HepG2 (cell line): Measurements from ENCODE around the gene EYA3. TPM values are rescaled to one million over a fixed set of nuclear protein-coding genes. Genes with fewer than 3 reads are reported as not detected.

Experiments
- ETV5 ChIP-seq: IDR thresholded peaks from 2 replicates; pipeline ENCODE4 v1.6.1; 2018; ENCODE audit warnings: missing biosample characterization, missing genetic modification reagents, inconsistent platforms, borderline replicate concordance
- GZF1 ChIP-seq: sonication (generic); formaldehyde crosslinking; IDR thresholded peaks from 2 replicates; pipeline ENCODE4 v1.5.1; 2020; ENCODE audit warnings: mild to moderate bottlenecking, missing genetic modification reagents
- HNRNPL ChIP-seq: fragments of 200-400 bp; formaldehyde crosslinking; IDR thresholded peaks from 2 replicates; pipeline ENCODE4 v1.6.1; 2017; ENCODE audit warnings: mild to moderate bottlenecking, low read depth, low read length
- IRF2 ChIP-seq: IDR thresholded peaks from 2 replicates; pipeline ENCODE4 v1.6.1; 2018; ENCODE audit warnings: missing genetic modification reagents, missing compliant biosample characterization
- KMT2B ChIP-seq: IDR thresholded peaks from 2 replicates; pipeline ENCODE4 v1.6.1; 2016; ENCODE audit warnings: missing genetic modification reagents, missing compliant biosample characterization
- MTF2 ChIP-seq: sonication (generic); formaldehyde crosslinking; IDR thresholded peaks from 2 replicates; pipeline ENCODE4 v1.5.0; 2020; ENCODE audit warnings: missing genetic modification reagents, borderline replicate concordance
- NCOR1 ChIP-seq: fragments of 200-600 bp; sonication (generic); IDR thresholded peaks from 2 replicates; pipeline ENCODE4 v1.7.0; 2017; ENCODE audit warnings: antibody characterized with exemption, low read length, borderline replicate concordance
- ONECUT2 ChIP-seq: sonication (generic); formaldehyde crosslinking; IDR thresholded peaks from 2 replicates; pipeline ENCODE4 v1.4.0; 2020; ENCODE audit warnings: missing genetic modification reagents
- PTBP1 ChIP-seq: fragments of 200-400 bp; formaldehyde crosslinking; IDR thresholded peaks from 2 replicates; pipeline ENCODE4 v1.6.1; 2018; ENCODE audit warnings: low read length, low read depth; ENCODE audit not compliant: poor library complexity, severe bottlenecking
- RAD21 ChIP-seq: fragments of 450-650 bp; formaldehyde crosslinking; IDR thresholded peaks from 2 replicates; pipeline ENCODE4 v1.5.0; 2020; ENCODE audit warnings: mild to moderate bottlenecking
- RFX1 ChIP-seq: fragments of 450-650 bp; IDR thresholded peaks from 2 replicates; pipeline ENCODE4 v1.6.1; 2017
- SMC3 ChIP-seq: IDR thresholded peaks from 2 replicates; pipeline ENCODE4 v1.6.1; 2011; ENCODE audit warnings: low read length, improper control_type of control experiment
- SMYD3 ChIP-seq: sonication (generic); formaldehyde crosslinking; IDR thresholded peaks from 2 replicates; pipeline ENCODE4 v1.8.1; 2023; ENCODE audit warnings: mild to moderate bottlenecking, missing genetic modification reagents
- SNAI1 ChIP-seq: sonication (generic); formaldehyde crosslinking; IDR thresholded peaks from 2 replicates; pipeline ENCODE4 v1.5.0; 2020; ENCODE audit warnings: mild to moderate bottlenecking, missing genetic modification reagents, borderline replicate concordance
- ZBTB20 ChIP-seq: sonication (generic); formaldehyde crosslinking; IDR thresholded peaks from 2 replicates; pipeline ENCODE4 v1.8.1; 2023; ENCODE audit warnings: missing genetic modification reagents, low read depth, mild to moderate bottlenecking, borderline replicate concordance
- ZBTB8A ChIP-seq: sonication (generic); formaldehyde crosslinking; IDR thresholded peaks from 2 replicates; pipeline ENCODE4 v1.4.0; 2020; ENCODE audit warnings: mild to moderate bottlenecking, low read depth, missing genetic modification reagents, borderline replicate concordance
- ZNF3 ChIP-seq: IDR thresholded peaks from 2 replicates; pipeline ENCODE4 v1.7.0; 2017; ENCODE audit warnings: inconsistent platforms
- ZNF383 ChIP-seq: sonication (generic); formaldehyde crosslinking; IDR thresholded peaks from 2 replicates; pipeline ENCODE4 v1.4.0; 2020; ENCODE audit warnings: missing genetic modification reagents, mild to moderate bottlenecking, borderline replicate concordance
- polyA plus RNA-seq, 8 experiments: library from polyadenylated mRNA; depleted of rRNA in 3 of 8; stranded (reverse) in 7 of 8; unstranded in 1 of 8; fragments of >200 nt; fragmentation: Illumina TruSeq in 4 of 8; extraction: Trizol in 4 of 8; gene quantifications; 2 replicates each; pipeline versions ENCODE4 v1.2.1 to v1.2.3, GENCODE V29; 2011 to 2016; ENCODE audit warnings: low read depth in 4 of 8, missing spikeins in 1 of 8, mixed read lengths in 1 of 8; ENCODE audit not compliant: insufficient read depth in 1 of 8
- total RNA-seq, 5 experiments: library from RNA; depleted of rRNA; stranded (reverse); fragments of >200 nt; fragmentation: Illumina TruSeq; extraction: Trizol; gene quantifications; 2 replicates each; pipeline ENCODE4 v1.2.3, GENCODE V29; 2016; ENCODE audit warnings: low read depth in 1 of 5
- TF ChIP-seq, protein P1 (sequence below): sonication (generic); formaldehyde crosslinking; IDR thresholded peaks from 2 replicates; pipeline ENCODE4 v1.5.1; 2020; ENCODE audit warnings: mild to moderate bottlenecking, missing genetic modification reagents, moderate library complexity
- TF ChIP-seq, protein P2 (sequence below): sonication (generic); formaldehyde crosslinking; IDR thresholded peaks from 2 replicates; pipeline ENCODE4 v1.5.0; 2020; ENCODE audit warnings: missing genetic modification reagents
- TF ChIP-seq, protein P3 (sequence below): sonication (generic); formaldehyde crosslinking; IDR thresholded peaks from 2 replicates; pipeline ENCODE4 v1.4.0; 2020; ENCODE audit warnings: mild to moderate bottlenecking, missing genetic modification reagents
- TF ChIP-seq, protein P4 (sequence below): sonication (generic); formaldehyde crosslinking; IDR thresholded peaks from 2 replicates; pipeline ENCODE4 v1.9.0; 2021; ENCODE audit warnings: missing genetic modification reagents, mild to moderate bottlenecking, borderline replicate concordance
- TF ChIP-seq, protein P5 (sequence below): sonication (generic); formaldehyde crosslinking; conservative IDR thresholded peaks from 2 replicates; pipeline ENCODE4 v1.4.0; 2020; ENCODE audit warnings: missing genetic modification reagents
- TF ChIP-seq, protein P6 (sequence below), 2 experiments: sonication (generic) in 1 of 2; formaldehyde crosslinking in 1 of 2; IDR thresholded peaks; 2 replicates each; pipeline versions ENCODE4 v1.4.0 to v1.6.1; 2018 to 2020; ENCODE audit warnings: missing genetic modification reagents in 2 of 2, borderline replicate concordance in 1 of 2, low read depth in 1 of 2, mild to moderate bottlenecking in 1 of 2, missing biosample characterization in 1 of 2

EYA3 gene
- total and polyA plus RNA-seq, 2 of the 13 experiments (the other 11 are each of a cell fraction or from before 2014, with no cell fraction given), result 13.9 to 19.7 TPM

DNA sequence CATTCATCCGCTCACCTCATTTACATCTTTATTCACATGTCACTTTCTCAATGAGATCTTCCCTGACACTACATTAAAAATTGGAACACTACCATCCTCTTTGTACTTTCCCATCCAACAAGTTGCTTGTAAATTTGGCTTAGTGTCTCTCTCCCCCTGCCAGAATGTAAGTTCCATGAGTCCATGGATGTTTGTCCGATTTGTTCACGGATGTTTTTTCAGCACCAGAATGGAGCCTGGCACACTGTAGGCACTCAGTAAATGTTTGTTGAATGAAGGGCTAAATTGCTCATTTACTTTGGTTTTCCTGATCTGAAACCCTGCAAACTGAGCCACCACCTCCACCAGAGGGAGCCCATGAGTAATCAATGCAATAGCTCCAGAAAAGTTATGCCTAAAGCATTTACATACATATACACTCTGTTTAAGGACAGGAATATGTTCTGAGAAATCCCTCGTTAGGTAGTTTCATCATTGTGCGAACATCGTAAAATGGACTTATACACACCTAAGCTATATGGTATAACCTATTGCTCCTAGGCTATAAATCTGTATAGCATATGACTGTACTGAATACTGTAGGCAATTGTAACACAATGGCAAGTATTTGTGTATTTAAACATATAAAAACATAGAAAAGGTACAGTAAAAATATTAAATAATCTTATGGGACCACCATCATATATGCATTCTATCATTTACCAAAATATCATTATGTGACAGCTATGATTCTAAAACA lies 2.8 kb upstream of the EYA3 start (continued):
- no peak for TF ChIP-seq ONECUT2 (CRISPR knock-in tag)
- TF ChIP-seq, protein P1, sequence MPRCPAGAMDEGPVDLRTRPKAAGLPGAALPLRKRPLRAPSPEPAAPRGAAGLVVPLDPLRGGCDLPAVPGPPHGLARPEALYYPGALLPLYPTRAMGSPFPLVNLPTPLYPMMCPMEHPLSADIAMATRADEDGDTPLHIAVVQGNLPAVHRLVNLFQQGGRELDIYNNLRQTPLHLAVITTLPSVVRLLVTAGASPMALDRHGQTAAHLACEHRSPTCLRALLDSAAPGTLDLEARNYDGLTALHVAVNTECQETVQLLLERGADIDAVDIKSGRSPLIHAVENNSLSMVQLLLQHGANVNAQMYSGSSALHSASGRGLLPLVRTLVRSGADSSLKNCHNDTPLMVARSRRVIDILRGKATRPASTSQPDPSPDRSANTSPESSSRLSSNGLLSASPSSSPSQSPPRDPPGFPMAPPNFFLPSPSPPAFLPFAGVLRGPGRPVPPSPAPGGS (CRISPR knock-in tag), result no peak
- no peak for TF ChIP-seq NCOR1
- no peak for TF ChIP-seq MTF2 (CRISPR knock-in tag)
- no peak for TF ChIP-seq PTBP1
- no peak for TF ChIP-seq ETV5
- no peak for TF ChIP-seq SMYD3 (CRISPR knock-in tag)
- TF ChIP-seq RAD21, result peak; percentile 55
- no peak for TF ChIP-seq HNRNPL
- TF ChIP-seq, protein P2, sequence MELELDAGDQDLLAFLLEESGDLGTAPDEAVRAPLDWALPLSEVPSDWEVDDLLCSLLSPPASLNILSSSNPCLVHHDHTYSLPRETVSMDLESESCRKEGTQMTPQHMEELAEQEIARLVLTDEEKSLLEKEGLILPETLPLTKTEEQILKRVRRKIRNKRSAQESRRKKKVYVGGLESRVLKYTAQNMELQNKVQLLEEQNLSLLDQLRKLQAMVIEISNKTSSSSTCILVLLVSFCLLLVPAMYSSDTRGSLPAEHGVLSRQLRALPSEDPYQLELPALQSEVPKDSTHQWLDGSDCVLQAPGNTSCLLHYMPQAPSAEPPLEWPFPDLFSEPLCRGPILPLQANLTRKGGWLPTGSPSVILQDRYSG (CRISPR knock-in tag), result no peak
- TF ChIP-seq, protein P3, sequence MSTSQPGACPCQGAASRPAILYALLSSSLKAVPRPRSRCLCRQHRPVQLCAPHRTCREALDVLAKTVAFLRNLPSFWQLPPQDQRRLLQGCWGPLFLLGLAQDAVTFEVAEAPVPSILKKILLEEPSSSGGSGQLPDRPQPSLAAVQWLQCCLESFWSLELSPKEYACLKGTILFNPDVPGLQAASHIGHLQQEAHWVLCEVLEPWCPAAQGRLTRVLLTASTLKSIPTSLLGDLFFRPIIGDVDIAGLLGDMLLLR (CRISPR knock-in tag), result no peak
- TF ChIP-seq GZF1 (CRISPR knock-in tag), result no peak
- TF ChIP-seq ZNF3 (CRISPR knock-in tag), result no peak
- TF ChIP-seq ZBTB20 (CRISPR knock-in tag), result no peak
- TF ChIP-seq SMC3, result peak; percentile 94
- no peak for TF ChIP-seq SNAI1
- no peak for TF ChIP-seq ZBTB8A (CRISPR knock-in tag)
- TF ChIP-seq ZNF383, result no peak
- TF ChIP-seq, protein P4, sequence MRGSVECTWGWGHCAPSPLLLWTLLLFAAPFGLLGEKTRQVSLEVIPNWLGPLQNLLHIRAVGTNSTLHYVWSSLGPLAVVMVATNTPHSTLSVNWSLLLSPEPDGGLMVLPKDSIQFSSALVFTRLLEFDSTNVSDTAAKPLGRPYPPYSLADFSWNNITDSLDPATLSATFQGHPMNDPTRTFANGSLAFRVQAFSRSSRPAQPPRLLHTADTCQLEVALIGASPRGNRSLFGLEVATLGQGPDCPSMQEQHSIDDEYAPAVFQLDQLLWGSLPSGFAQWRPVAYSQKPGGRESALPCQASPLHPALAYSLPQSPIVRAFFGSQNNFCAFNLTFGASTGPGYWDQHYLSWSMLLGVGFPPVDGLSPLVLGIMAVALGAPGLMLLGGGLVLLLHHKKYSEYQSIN (CRISPR knock-in tag), result no peak
- TF ChIP-seq RFX1, result no peak
- no peak for TF ChIP-seq KMT2B (CRISPR knock-in tag)
- TF ChIP-seq, protein P5, sequence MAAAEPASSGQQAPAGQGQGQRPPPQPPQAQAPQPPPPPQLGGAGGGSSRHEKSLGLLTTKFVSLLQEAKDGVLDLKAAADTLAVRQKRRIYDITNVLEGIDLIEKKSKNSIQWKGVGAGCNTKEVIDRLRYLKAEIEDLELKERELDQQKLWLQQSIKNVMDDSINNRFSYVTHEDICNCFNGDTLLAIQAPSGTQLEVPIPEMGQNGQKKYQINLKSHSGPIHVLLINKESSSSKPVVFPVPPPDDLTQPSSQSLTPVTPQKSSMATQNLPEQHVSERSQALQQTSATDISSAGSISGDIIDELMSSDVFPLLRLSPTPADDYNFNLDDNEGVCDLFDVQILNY (CRISPR knock-in tag), result no peak
- TF ChIP-seq, protein P6, sequence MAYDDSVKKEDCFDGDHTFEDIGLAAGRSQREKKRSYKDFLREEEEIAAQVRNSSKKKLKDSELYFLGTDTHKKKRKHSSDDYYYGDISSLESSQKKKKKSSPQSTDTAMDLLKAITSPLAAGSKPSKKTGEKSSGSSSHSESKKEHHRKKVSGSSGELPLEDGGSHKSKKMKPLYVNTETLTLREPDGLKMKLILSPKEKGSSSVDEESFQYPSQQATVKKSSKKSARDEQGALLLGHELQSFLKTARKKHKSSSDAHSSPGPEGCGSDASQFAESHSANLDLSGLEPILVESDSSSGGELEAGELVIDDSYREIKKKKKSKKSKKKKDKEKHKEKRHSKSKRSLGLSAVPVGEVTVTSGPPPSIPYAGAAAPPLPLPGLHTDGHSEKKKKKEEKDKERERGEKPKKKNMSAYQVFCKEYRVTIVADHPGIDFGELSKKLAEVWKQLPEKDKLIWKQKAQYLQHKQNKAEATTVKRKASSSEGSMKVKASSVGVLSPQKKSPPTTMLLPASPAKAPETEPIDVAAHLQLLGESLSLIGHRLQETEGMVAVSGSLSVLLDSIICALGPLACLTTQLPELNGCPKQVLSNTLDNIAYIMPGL (CRISPR knock-in tag; IDR thresholded peaks at IDR 0.05; ENCODE audit: borderline replicate concordance in 1 of 2, low read depth in 1 of 2), result peak in 1 of 2 experiments; percentile 32; a peak in 1 of 4 replicates
- TF ChIP-seq IRF2 (CRISPR knock-in tag), result 0 out of 2 replicates have a peak, but pooled peaks have one; percentile 12
